ENCODE measurements around the gene CEP19. TPM values are rescaled to one million over a fixed set of nuclear protein-coding genes. Genes with fewer than 3 reads are reported as not detected.

CEP19 gene
- total RNA-seq, 1 donor from 2014 or later = 2.5 TPM

GRCh38 chr3:196689941-196690660, 21.9 kb downstream of the CEP19 start:
- no peak for DNase-seq (ENCODE audit: low spot score)
- Mint-ChIP-seq H3K27ac (ENCODE audit: unreplicated experiment) (no peak overlapping the region), H3K4me3 (ENCODE audit: unreplicated experiment) (no peak overlapping the region), H3K27me3 (ENCODE audit: low read depth) (peaks cover 7% of the 10 kb centered on the region), H3K4me1 (ENCODE audit: low read depth) (peaks cover 10% of the 10 kb centered on the region), H3K9me3 (ENCODE audit: low read depth) (no peaks in the 10 kb centered on the region), H3K36me3 (ENCODE audit: low read depth) (no peaks in the 10 kb centered on the region)
- no peak for TF ChIP-seq CTCF (IDR thresholded peaks at IDR 0.05)

GRCh38 chr3:196688349-196688748, 23.7 kb downstream of the CEP19 start:
- H3K36me3 Mint-ChIP-seq (ENCODE audit: low read depth) = no peaks in the 10 kb centered on the region
- peak overlapping the region; percentile 86 for H3K27ac Mint-ChIP-seq (ENCODE audit: unreplicated experiment)
- no peak for TF ChIP-seq CTCF (IDR thresholded peaks at IDR 0.05)
- DNase-seq (ENCODE audit: low spot score) = no peak
- peak overlapping the region; percentile 30 for H3K4me3 Mint-ChIP-seq (ENCODE audit: unreplicated experiment)
- H3K9me3 Mint-ChIP-seq (ENCODE audit: low read depth) = no peaks in the 10 kb centered on the region
- peaks cover 15% of the 10 kb centered on the region for H3K4me1 Mint-ChIP-seq (ENCODE audit: low read depth)
- peaks cover 7% of the 10 kb centered on the region for H3K27me3 Mint-ChIP-seq (ENCODE audit: low read depth)

- no peaks in the 10 kb centered on the region for H3K36me3 Mint-ChIP-seq (ENCODE audit: low read depth)
- no peak for DNase-seq (ENCODE audit: low spot score)
- TF ChIP-seq CTCF (IDR thresholded peaks at IDR 0.05) = no peak
- H3K4me3 Mint-ChIP-seq (ENCODE audit: unreplicated experiment) = no peak overlapping the region
- H3K27me3 Mint-ChIP-seq (ENCODE audit: low read depth) = peaks cover 11% of the 10 kb centered on the region
- peaks cover 15% of the 10 kb centered on the region for H3K4me1 Mint-ChIP-seq (ENCODE audit: low read depth)
- peaks cover 3% of the 10 kb centered on the region for H3K9me3 Mint-ChIP-seq (ENCODE audit: low read depth)
- H3K27ac Mint-ChIP-seq (ENCODE audit: unreplicated experiment) = no peak overlapping the region
Measured at GRCh38 chr3:196686436-196686835, 25.6 kb downstream of the CEP19 start.

DNA sequence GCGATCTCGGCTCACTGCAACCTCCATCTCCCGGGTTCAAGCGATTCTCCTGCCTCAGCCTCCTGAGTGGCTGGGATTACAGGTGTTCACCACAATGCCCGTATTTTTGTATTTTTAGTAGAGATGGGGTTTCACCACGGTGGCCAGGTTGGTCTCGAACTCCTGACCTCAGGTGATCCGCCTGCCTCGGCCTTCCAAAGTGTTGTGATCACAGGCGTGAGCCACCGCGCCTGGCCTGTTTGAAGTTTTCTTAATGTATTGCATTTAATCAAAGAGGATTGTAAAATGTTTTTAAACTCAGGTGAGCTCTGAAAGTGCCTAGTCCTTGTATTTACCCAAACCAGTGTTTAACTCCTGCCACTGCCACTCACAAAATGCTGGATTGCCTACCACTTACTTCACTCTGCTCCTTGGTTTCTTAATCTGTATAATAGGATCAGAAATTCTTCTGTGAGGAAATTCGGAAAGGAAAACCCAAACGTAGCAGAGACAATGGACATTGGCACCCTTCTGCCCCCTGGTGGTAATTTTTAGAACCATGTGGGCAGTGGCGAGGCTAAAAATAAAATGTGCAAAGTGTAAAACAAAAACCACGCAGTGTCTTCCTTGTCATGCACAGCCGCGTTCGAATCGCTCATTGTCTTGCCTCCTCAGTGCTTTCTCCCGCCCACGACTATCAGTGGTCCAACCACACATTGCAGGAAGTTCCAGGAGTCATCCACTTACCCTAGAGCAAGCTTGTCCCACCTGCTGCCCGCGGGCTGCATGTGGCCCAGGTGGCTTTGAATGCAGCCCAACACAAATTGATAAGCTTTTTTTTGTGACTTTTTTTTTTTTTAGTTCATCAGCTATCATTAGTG, 27.3 kb downstream of the CEP19 start:
- Mint-ChIP-seq H3K4me3 (ENCODE audit: unreplicated experiment) (no peak overlapping the region), H3K27ac (ENCODE audit: unreplicated experiment) (no peak overlapping the region), H3K36me3 (ENCODE audit: low read depth) (no peaks in the 10 kb centered on the region), H3K4me1 (ENCODE audit: low read depth) (peaks cover 15% of the 10 kb centered on the region), H3K9me3 (ENCODE audit: low read depth) (peaks cover 3% of the 10 kb centered on the region), H3K27me3 (ENCODE audit: low read depth) (peaks cover 22% of the 10 kb centered on the region)
- peak; percentile 93 for TF ChIP-seq CTCF (IDR thresholded peaks at IDR 0.05)
- no peak for DNase-seq (ENCODE audit: low spot score)

GRCh38 chr3:196677931-196678330, 34.1 kb downstream of the CEP19 start:
- H3K4me3 Mint-ChIP-seq (ENCODE audit: unreplicated experiment) = no peak overlapping the region
- H3K9me3 Mint-ChIP-seq (ENCODE audit: low read depth) = peaks cover under 1% of the 10 kb centered on the region
- H3K27me3 Mint-ChIP-seq (ENCODE audit: low read depth) = peaks cover 51% of the 10 kb centered on the region
- no peak for TF ChIP-seq CTCF (IDR thresholded peaks at IDR 0.05)
- no peaks in the 10 kb centered on the region for H3K36me3 Mint-ChIP-seq (ENCODE audit: low read depth)
- H3K4me1 Mint-ChIP-seq (ENCODE audit: low read depth) = no peaks in the 10 kb centered on the region
- no peak for DNase-seq (ENCODE audit: low spot score)
- no peak overlapping the region for H3K27ac Mint-ChIP-seq (ENCODE audit: unreplicated experiment)

Measured in chondrocyte (in vitro differentiated cells).